HG03039 (cell line): ENCODE measurements around the gene AKT3.

Source experiments
- ATAC-seq: cut with Tn5 transposase; IDR thresholded peaks from one replicate; pipeline ENCODE4 v1.9.1; 2021; ENCODE audit warnings: mild to moderate bottlenecking, moderate library complexity; ENCODE audit not compliant: unreplicated experiment

AKT3 gene

GRCh38 chr1:243471754-243472745, 378.0 kb downstream of the AKT3 start:
- no peak for ATAC-seq

DNA sequence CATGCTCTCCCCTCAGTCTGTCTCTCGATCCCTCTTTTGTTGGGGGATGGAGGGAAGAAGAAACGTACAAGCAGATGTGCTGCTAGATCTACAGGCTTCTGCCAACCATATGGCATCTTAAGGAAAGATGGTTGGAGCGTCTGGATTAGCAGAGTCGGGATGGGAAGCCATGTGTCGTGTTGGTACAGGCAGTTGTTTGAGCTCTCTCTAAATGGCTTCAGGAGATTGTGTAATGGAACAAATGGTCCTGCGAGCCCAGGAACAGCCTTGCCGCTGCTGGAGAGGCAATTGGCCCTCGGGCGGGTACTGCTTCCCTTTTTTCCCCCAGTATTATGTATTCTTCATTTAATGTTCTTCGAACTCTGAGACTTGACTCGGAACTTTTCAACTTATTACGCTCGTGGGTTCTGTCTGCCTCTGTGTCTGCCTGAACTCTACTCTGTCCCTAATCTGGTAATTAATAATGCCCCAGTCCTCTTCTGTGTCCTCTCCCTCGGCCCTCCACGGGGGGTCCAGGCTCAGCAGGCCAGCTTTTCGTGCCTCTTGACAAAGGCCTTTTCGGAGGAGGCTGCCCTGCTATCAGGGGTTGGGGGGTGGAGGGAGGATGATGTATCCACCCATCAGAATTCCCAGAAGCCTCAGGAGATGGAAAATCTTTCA, 378.9 kb downstream of the AKT3 start:
- no peak for ATAC-seq

DNA sequence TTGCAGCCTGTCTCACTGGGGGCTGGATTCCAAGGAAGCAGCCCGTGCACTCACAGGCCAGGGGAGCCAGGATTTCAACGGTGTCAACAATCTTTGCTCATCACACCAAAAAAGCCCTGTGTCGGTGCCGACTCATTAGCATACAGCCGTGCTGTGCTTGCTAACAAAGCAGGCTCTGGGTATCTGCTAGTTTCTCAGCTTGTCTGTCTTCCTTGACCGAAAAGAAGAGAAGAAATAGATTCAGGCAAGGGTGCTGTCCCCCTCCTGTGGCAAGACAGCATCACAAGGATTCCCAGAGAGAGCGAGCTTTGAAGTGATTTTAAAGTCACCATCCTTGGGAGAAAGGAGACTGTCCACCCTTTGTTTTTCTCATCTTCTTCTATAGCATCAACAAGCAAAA, 379.5 kb downstream of the AKT3 start:
- no peak for ATAC-seq

DNA sequence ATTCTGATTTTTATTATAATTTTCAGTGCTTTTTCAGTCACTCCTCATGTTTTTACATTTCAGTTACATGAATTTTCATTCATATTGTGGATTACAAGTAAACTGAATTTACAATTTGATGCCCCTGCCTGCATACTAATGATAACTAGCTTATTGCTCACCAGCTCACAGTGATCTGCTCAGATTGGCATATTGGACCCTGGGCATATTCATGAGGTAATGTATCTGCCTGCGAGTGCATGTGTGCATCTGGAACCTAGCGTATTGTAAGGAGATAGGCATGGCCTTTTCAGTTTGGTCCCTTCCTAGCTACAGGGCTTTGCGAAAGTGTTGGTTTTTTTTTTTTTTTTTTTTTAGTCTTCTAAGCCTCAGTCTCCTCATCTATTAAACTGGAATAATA, 380.5 kb downstream of the AKT3 start:
- no peak for ATAC-seq

DNA sequence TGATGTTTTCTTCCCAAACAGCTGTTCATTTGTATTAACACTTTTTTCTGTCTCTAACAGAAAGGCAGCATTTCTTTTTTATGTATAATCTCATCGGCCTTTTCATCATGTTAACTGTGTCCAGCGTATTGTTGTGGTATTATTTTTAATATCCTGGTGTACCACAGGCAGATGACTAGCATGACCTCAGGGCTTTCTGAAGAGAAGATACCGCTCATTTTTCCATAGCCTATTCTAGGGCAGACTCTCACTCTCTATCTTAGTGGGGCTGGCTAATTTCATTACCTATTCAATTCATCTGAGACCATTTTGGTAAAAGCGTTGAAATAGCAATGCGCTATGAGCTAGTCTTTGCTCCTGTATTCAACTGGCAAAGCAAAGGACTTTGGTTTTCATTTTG, 384.3 kb downstream of the AKT3 start:
- ATAC-seq: peak; percentile 55

GRCh38 chr1:243465081-243465480, 385.0 kb downstream of the AKT3 start:
- no peak for ATAC-seq

- ATAC-seq: no peak
Observed at GRCh38 chr1:243462929-243463697, 386.9 kb downstream of the AKT3 start.

DNA sequence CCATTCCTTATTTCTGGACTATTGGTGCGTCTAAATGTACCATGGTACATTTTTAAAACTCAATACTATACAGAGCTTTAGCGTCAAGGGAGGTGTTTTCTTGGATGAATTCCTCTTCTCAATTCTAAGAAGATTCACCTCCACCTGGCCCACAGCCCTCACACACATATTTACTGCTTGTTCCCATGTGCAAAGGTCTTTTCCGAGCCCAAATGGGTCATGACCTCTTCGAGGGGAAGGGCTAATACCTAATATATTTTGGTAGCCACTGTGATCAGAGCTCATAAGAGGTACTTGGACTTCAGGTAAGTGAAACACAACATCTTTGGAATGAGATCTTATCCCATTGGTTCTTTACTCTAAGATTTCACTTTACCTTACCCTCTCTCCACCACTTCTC, 388.3 kb downstream of the AKT3 start:
- no peak for ATAC-seq

GRCh38 chr1:243459059-243459458, 391.0 kb downstream of the AKT3 start:
- ATAC-seq: no peak

DNA sequence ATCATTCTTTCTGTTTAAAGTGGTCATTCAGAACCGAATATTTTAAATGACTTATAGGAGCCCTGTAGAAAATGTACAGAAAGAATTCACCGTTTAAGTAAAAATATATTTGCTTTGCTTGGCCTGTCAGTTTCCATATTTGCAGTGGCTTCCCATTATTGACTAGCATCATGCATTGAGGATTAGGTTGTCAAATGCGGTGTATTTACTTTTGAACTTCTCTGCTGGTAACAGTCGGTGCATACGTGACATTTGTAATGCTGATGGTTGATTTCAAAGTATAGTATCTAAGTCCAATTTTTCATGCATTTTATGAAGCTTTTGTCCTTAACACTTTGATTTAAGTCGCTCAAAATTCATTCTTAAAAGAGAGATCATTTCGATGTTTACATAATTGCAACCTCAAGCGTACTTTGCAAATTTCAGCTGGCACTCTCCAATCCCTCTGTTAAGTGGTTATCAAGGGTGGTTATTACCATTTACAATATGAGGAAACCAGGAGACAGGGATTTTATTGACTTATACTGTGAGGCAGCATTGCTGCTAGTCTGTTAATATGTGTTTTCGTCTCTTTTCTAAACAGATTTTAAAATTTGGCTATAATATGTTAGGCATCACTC, 392.6 kb downstream of the AKT3 start:
- ATAC-seq: no peak

DNA sequence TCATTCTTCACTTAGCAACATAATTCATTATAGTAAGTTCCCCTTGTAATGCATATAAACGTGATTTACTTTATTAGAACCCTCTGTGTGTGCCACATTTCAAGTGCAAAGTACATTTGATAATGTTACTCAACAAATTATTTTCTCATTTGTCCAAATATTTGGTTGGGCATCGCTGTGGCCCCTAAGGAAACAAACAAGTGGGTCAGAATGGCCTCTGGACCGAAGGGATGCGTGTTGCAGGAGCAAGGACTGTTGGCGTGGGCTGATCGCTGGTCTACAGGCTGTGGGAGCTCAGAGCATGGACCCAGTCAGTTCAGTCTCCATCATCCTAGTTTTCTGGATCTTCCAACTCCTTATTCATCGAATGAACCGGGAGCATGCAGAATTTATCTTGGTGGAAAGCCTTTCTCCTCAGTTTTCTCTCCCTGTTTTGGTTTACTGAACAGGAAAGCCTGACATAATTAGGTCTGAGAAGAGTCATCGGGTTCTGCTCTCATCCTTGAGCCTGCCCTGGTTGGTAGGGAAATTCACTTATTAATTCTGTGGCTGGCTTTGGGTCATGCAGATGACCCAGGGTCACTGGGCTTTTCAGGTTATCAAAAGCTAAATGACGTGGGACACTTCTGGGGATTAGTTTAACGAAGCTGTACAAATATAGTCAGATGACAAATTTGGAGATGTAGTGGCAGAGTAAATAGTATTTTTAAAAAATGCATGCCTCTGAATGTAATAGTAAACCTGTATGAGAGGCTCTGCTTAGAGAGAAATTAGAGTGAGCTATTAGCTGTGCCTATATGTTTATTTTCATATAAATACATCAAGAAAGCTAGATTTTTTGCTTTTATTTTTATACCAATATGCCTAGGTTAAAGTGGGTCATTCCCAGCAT, 394.0 kb downstream of the AKT3 start:
- no peak for ATAC-seq

DNA sequence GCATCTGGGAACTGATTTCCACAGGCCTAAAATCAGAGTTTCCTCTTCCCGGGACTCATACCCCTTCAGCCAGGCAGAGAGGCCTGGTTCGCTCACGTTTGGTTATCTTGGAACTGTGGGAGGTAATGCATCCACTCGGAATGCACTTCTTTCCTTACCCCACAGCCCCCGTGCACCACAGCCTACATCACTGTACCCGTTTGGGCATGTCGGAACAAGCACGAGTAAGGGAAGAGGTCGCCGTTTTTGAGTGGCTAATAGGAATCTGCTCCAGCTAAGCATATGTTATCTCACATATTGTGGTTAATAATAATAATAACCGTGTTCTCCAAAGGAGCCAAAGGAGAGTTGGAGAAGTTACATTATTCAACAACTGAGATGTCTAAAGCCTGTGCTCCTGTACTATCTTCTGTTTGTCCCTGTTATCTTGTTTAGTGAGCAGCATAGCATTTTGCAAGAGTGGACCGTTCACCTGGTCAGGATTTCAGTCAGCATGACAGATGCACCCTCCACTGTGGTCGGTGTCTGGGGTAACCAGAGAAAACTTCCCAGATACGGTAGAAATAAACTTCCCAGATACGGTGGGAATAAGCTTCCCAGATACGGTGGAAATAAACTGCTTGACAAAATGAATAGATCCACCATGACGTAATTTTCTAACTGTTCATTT, 395.6 kb downstream of the AKT3 start:
- ATAC-seq: no peak

DNA sequence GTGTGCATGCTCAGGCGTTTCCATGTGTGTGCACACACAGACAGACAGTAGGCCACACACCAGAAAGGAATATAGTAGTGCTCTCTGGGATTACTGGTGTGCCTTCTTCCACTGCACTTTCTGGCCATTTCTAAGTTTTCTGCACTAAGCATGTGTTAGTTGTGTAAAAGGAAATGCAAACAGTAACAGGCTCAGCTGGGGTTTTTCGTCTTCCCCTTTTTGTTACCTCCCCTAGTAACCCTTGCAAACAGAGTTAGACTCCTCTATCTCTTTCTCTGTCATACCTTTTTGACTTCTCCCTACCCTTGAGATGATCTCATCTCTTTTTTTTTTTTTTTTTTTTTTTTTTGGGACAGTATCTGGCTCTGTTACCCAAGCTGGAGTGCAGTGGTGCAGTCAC, 398.0 kb downstream of the AKT3 start:
- ATAC-seq: no peak

DNA sequence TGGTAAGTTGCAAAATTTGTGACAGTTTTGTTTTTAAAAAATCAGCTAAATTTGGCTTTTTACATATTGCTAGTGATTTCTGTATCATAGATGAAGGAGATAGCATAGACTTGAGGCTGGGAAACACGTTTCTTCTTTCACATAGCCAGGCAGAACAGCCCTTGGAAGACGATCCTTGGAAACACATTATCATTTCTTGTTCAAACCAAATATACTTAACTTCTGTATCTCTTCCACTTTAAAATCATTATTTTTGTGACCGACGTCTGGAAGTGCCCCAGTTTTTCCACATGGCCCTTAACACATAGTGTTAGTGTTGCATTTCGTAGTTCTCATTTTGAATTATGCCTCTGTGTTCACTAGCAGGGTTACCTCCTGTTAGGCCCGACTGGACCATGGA, 400.7 kb downstream of the AKT3 start:
- ATAC-seq: no peak

- ATAC-seq: no peak
Observed at GRCh38 chr1:243447844-243448243, 402.2 kb downstream of the AKT3 start.

DNA sequence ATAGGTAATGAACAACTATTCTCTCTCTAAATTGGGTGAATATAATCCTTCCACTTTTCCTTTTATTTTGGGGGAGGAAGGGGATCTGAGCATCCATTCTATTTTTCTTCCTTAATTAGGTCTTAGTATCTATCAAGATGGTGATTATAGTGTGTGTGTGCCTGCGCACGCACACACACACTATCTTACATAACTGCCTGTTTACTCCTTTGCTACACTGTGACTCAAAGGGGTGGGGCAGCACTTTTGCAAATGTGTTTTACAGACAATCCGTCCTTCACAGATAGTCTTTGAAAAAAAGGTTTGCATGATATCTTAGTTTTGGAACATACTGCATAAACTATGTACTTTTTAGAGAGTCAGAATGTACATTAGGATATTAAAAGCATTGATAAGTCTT, 402.7 kb downstream of the AKT3 start:
- ATAC-seq: no peak

DNA sequence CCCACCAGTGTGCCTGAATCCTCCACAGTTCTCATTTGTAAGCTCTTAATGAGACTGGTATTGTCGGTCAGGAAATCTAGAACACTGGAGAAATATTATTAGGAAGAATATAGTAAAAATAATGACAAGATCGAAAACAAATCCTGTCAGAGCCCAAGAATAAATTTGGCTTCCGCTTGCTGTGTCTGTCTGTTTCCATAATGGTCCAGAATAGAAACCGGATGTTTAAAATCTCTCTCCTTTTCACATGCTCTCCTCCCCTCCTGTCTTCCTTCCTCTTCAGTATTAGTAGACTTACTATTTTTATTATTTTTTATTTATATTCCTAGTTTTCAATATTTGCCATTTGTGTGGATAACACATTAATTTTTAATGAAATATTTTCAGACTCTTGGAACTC, 406.5 kb downstream of the AKT3 start:
- ATAC-seq: no peak

DNA sequence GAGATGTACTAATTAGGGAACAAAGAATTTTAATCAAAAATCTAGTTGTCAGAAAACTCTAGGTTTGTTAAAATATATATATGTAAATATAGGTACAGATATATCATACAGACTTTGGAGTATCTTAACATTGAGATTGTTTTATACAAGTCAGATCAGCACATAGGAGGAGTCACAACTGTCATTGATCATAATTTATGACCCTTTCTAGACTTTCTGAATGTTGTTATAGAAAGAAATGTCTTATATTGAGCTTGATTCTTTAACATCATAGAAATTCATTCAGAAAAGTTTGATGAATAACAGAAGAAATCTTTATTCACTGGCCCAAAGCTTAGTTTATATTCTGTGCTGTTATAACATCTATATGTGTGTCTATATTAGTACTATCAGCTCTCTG, 408.4 kb downstream of the AKT3 start:
- no peak for ATAC-seq

DNA sequence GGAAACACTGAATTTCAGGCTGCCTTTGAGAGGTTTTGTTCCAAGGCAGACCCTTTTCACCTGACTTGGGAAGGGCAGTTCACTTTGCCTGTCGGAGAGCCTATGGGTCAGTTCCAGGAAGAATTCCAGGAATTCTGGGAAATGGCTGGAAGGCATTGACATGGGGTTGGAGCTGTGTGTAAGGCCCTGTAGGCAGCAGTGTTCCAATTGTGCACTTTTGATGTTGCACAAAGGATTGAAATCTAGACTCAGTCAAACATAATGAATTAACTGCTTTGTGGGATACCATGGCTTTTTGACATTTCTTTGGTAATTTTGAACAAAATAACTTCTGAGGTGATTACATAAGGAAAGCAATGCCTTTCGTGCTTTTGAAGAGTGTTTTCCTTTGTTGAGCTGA, 409.6 kb downstream of the AKT3 start:
- no peak for ATAC-seq

DNA sequence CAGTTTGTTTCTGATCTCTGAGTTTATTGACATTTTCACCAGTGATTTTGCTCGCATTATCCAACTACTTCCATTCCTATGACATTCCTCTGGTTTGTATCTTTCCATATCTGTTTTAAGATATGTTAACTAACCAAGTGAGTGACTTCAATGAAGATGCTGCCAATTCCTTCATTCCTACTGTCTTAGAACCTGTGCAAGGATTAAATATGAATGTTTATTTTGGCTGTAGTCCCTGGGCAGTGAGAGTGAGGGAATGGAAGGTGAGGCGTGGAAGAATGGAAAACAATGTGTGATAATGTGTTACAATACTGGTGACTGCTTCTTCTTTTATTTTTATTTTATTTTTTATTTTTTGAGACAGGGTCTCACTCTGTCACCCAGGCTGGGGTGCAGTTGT, 411.2 kb downstream of the AKT3 start:
- no peak for ATAC-seq
